NB4 (cell line): ENCODE results near the gene HSD3B7.

Experiments
- TF ChIP-seq, protein P1 (sequence below): IDR thresholded peaks from 2 replicates; pipeline ENCODE4 v1.6.1; 2011; ENCODE audit warnings: low read depth, low read length
- TF ChIP-seq, protein P2 (sequence below): IDR thresholded peaks from one replicate; pipeline ENCODE4 v1.5.1; 2012; ENCODE audit warnings: low read depth, low read length

DNA sequence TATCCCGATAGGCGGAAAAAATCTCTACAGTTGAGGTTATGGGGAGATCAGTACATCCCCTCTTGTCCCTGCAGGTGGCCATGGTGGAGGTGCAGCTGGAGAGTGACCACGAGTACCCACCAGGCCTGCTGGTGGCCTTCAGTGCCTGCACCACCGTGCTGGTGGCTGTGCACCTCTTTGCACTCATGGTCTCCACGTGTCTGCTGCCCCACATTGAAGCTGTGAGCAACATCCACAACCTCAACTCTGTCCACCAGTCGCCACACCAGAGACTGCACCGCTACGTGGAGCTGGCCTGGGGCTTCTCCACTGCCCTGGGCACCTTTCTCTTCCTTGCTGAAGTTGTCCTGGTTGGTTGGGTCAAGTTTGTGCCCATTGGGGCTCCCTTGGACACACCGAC, 31.9 kb upstream of the HSD3B7 start:
- TF ChIP-seq, protein P1, sequence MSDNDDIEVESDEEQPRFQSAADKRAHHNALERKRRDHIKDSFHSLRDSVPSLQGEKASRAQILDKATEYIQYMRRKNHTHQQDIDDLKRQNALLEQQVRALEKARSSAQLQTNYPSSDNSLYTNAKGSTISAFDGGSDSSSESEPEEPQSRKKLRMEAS, result no peak
- TF ChIP-seq, protein P2, sequence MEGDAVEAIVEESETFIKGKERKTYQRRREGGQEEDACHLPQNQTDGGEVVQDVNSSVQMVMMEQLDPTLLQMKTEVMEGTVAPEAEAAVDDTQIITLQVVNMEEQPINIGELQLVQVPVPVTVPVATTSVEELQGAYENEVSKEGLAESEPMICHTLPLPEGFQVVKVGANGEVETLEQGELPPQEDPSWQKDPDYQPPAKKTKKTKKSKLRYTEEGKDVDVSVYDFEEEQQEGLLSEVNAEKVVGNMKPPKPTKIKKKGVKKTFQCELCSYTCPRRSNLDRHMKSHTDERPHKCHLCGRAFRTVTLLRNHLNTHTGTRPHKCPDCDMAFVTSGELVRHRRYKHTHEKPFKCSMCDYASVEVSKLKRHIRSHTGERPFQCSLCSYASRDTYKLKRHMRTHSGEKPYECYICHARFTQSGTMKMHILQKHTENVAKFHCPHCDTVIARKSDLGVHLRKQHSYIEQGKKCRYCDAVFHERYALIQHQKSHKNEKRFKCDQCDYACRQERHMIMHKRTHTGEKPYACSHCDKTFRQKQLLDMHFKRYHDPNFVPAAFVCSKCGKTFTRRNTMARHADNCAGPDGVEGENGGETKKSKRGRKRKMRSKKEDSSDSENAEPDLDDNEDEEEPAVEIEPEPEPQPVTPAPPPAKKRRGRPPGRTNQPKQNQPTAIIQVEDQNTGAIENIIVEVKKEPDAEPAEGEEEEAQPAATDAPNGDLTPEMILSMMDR, result no peak
